GM19455 (cell line): Measurements from ENCODE around the gene ARHGAP28.
"Not testable (repeated sequence)": the region's sequence is repeated elsewhere in the genome, so short reads cannot be mapped to it uniquely, and the experiment has no call there.

ENCODE experiments used
- ATAC-seq: cut with Tn5 transposase; IDR thresholded peaks from one replicate; pipeline ENCODE4 v1.9.1; 2021; ENCODE audit not compliant: unreplicated experiment

Gene ARHGAP28

GRCh38 chr18:6811816-6812215 is 82.3 kb downstream of the ARHGAP28 start:
- ATAC-seq: no peak

- no peak for ATAC-seq
Observed at GRCh38 chr18:6814882-6815425, 85.4 kb downstream of the ARHGAP28 start.

- no peak for ATAC-seq
Observed at GRCh38 chr18:6816154-6816553, 86.6 kb downstream of the ARHGAP28 start.

- ATAC-seq: no peak
Observed at GRCh38 chr18:6819332-6819731, 89.8 kb downstream of the ARHGAP28 start.

GRCh38 chr18:6820314-6820713 is 90.8 kb downstream of the ARHGAP28 start:
- ATAC-seq: no peak

- no peak for ATAC-seq
Observed at GRCh38 chr18:6821356-6821755, 91.8 kb downstream of the ARHGAP28 start.

- ATAC-seq: not testable (repeated sequence)
Observed at GRCh38 chr18:6827161-6827560, 97.6 kb downstream of the ARHGAP28 start.

GRCh38 chr18:6827566-6827965 is 98.0 kb downstream of the ARHGAP28 start:
- ATAC-seq: not testable (repeated sequence)

GRCh38 chr18:6830916-6831315 is 101.4 kb downstream of the ARHGAP28 start:
- ATAC-seq: no peak

- ATAC-seq: no peak
Observed at GRCh38 chr18:6835345-6835744, 105.8 kb downstream of the ARHGAP28 start.

- ATAC-seq: no peak
Observed at GRCh38 chr18:6836331-6836730, 106.8 kb downstream of the ARHGAP28 start.

- no peak for ATAC-seq
Observed at GRCh38 chr18:6837904-6838303, 108.4 kb downstream of the ARHGAP28 start.

GRCh38 chr18:6842081-6842480 is 112.6 kb downstream of the ARHGAP28 start:
- ATAC-seq: no peak

- no peak for ATAC-seq
Observed at GRCh38 chr18:6843308-6843707, 113.8 kb downstream of the ARHGAP28 start.

GRCh38 chr18:6845521-6845920 is 116.0 kb downstream of the ARHGAP28 start:
- not testable (repeated sequence) for ATAC-seq

- no peak for ATAC-seq
Observed at GRCh38 chr18:6850396-6850795, 120.9 kb downstream of the ARHGAP28 start.

GRCh38 chr18:6851480-6851879 is 122.0 kb downstream of the ARHGAP28 start:
- ATAC-seq: no peak

GRCh38 chr18:6854811-6855210 is 125.3 kb downstream of the ARHGAP28 start:
- ATAC-seq: no peak

- no peak for ATAC-seq
Observed at GRCh38 chr18:6855767-6856166, 126.3 kb downstream of the ARHGAP28 start.

- no peak for ATAC-seq
Observed at GRCh38 chr18:6857300-6857699, 127.8 kb downstream of the ARHGAP28 start.

- no peak for ATAC-seq
Observed at GRCh38 chr18:6859676-6860422, 130.3 kb downstream of the ARHGAP28 start.

- ATAC-seq: no peak
Observed at GRCh38 chr18:6860804-6861448, 131.4 kb downstream of the ARHGAP28 start.
